Stomach (tissue), 4 donors: ENCODE data around the gene GPR183.

Experiments
- EP300 ChIP-seq: sonication (generic); formaldehyde crosslinking; IDR thresholded peaks from one replicate; pipeline ENCODE4 v1.6.1; 2017; ENCODE audit warnings: antibody characterized with exemption
- POLR2AphosphoS5 ChIP-seq, 3 donors: sonication (generic); formaldehyde crosslinking; IDR thresholded peaks; one replicate each; pipeline ENCODE4 v1.6.1; 2016; ENCODE audit warnings: antibody characterized with exemption in 3 of 3
- TF ChIP-seq, protein P1 (sequence below), 7 experiments: fragments of 450-650 bp in 4 of 7; fragments of 200-600 bp in 3 of 7; sonication (generic) in 3 of 7; IDR thresholded peaks; one replicate each; pipeline ENCODE4 v1.5.1; 2016 to 2019; ENCODE audit warnings: antibody characterized with exemption in 7 of 7, control low read depth in 2 of 7, mild to moderate bottlenecking in 1 of 7

- TF ChIP-seq EP300 (no peak), POLR2AphosphoS5 (IDR thresholded peaks at IDR 0.05) (no peak)
- TF ChIP-seq, protein P1, sequence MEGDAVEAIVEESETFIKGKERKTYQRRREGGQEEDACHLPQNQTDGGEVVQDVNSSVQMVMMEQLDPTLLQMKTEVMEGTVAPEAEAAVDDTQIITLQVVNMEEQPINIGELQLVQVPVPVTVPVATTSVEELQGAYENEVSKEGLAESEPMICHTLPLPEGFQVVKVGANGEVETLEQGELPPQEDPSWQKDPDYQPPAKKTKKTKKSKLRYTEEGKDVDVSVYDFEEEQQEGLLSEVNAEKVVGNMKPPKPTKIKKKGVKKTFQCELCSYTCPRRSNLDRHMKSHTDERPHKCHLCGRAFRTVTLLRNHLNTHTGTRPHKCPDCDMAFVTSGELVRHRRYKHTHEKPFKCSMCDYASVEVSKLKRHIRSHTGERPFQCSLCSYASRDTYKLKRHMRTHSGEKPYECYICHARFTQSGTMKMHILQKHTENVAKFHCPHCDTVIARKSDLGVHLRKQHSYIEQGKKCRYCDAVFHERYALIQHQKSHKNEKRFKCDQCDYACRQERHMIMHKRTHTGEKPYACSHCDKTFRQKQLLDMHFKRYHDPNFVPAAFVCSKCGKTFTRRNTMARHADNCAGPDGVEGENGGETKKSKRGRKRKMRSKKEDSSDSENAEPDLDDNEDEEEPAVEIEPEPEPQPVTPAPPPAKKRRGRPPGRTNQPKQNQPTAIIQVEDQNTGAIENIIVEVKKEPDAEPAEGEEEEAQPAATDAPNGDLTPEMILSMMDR (IDR thresholded peaks at IDR 0.05): no peak
These were observed 48.7 kb upstream of the GPR183 start for GRCh38 chr13:99356012-99356261.
